Measurements from ENCODE around the gene RBPMS2. TPM values are rescaled to one million over a fixed set of nuclear protein-coding genes. Genes with fewer than 3 reads are reported as not detected.
A peak's percentile ranks its signal among the peaks of the same experiment; 100 is the strongest.

RBPMS2 gene
- polyA plus RNA-seq, 4 donors, result 9.8 to 15.2 (median 13.3) TPM

GRCh38 chr15:64731805-64732151 is 43.6 kb downstream of the RBPMS2 start:
- DNase-seq (ENCODE audit: low read depth in 4 of 4, low spot score in 2 of 4), result no peak

GRCh38 chr15:64731012-64731804 is 44.2 kb downstream of the RBPMS2 start:
- peak in 2 of 4 donors; percentile 63 to 78 for DNase-seq (ENCODE audit: low read depth in 4 of 4, low spot score in 2 of 4)

- no peak for DNase-seq (ENCODE audit: low read depth in 4 of 4, low spot score in 2 of 4)
Measured at GRCh38 chr15:64730151-64730550, 45.2 kb downstream of the RBPMS2 start.

- no peak for DNase-seq (ENCODE audit: low read depth in 4 of 4, low spot score in 2 of 4)
Measured at GRCh38 chr15:64720188-64720587, 55.2 kb downstream of the RBPMS2 start.

GRCh38 chr15:64717735-64718495 is 57.5 kb downstream of the RBPMS2 start:
- DNase-seq (ENCODE audit: low read depth in 4 of 4, low spot score in 2 of 4), result no peak

GRCh38 chr15:64717130-64717529 is 58.3 kb downstream of the RBPMS2 start:
- DNase-seq (ENCODE audit: low read depth in 4 of 4, low spot score in 2 of 4), result no peak

GRCh38 chr15:64716452-64716851 is 58.9 kb downstream of the RBPMS2 start:
- no peak for DNase-seq (ENCODE audit: low read depth in 4 of 4, low spot score in 2 of 4)

GRCh38 chr15:64713592-64713991 is 61.8 kb downstream of the RBPMS2 start:
- DNase-seq (ENCODE audit: low read depth in 4 of 4, low spot score in 2 of 4), result no peak

- no peak for DNase-seq (ENCODE audit: low read depth in 4 of 4, low spot score in 2 of 4)
Measured at GRCh38 chr15:64712353-64712752, 63.0 kb downstream of the RBPMS2 start.

GRCh38 chr15:64710676-64711428 is 64.5 kb downstream of the RBPMS2 start:
- no peak for DNase-seq (ENCODE audit: low read depth in 4 of 4, low spot score in 2 of 4)

GRCh38 chr15:64706011-64706911 is 69.1 kb downstream of the RBPMS2 start:
- DNase-seq (ENCODE audit: low read depth in 4 of 4, low spot score in 2 of 4), result no peak

- DNase-seq (ENCODE audit: low read depth in 4 of 4, low spot score in 2 of 4), result no peak
Measured at GRCh38 chr15:64705006-64705405, 70.4 kb downstream of the RBPMS2 start.

GRCh38 chr15:64703632-64703959 is 71.8 kb downstream of the RBPMS2 start:
- no peak for DNase-seq (ENCODE audit: low read depth in 4 of 4, low spot score in 2 of 4)

- peak in 3 of 4 donors; percentile 89 to 93 (median 91) for DNase-seq (ENCODE audit: low read depth in 4 of 4, low spot score in 2 of 4)
Measured at GRCh38 chr15:64702816-64703631, 72.4 kb downstream of the RBPMS2 start.

GRCh38 chr15:64701482-64702184 is 73.8 kb downstream of the RBPMS2 start:
- DNase-seq (ENCODE audit: low read depth in 4 of 4, low spot score in 2 of 4), result no peak

GRCh38 chr15:64701051-64701450 is 74.3 kb downstream of the RBPMS2 start:
- no peak for DNase-seq (ENCODE audit: low read depth in 4 of 4, low spot score in 2 of 4)

- peak in 1 of 4 donors; percentile 64 for DNase-seq (ENCODE audit: low read depth in 4 of 4, low spot score in 2 of 4)
Measured at GRCh38 chr15:64699751-64700388, 75.5 kb downstream of the RBPMS2 start.

GRCh38 chr15:64698823-64699222 is 76.6 kb downstream of the RBPMS2 start:
- DNase-seq (ENCODE audit: low read depth in 4 of 4, low spot score in 2 of 4), result no peak

Measured in left renal cortex interstitium (tissue), 4 donors.